Vagina (tissue), 2 donors: Measurements from ENCODE around the gene GFI1.
"Not testable (repeated sequence)": the region's sequence is repeated elsewhere in the genome, so short reads cannot be mapped to it uniquely, and the experiment has no call there.

ENCODE experiments used
- CTCF ChIP-seq, 3 experiments: fragments of 450-650 bp in 2 of 3; fragments of 200-600 bp in 1 of 3; sonication (generic) in 1 of 3; IDR thresholded peaks; one replicate each; pipeline ENCODE4 v1.5.1; 2017 to 2019; ENCODE audit warnings: antibody characterized with exemption in 3 of 3, mild to moderate bottlenecking in 2 of 3, moderate library complexity in 2 of 3
- POLR2A ChIP-seq, 2 donors: fragments of 450-650 bp; IDR thresholded peaks; one replicate each; pipeline ENCODE4 v1.6.1; 2017; ENCODE audit warnings: antibody characterized with exemption in 2 of 2, mild to moderate bottlenecking in 2 of 2, moderate library complexity in 2 of 2

- TF ChIP-seq CTCF, POLR2A (IDR thresholded peaks at IDR 0.05): not testable (repeated sequence)
These were observed 45.6 kb upstream of the GFI1 start for GRCh38 chr1:92532371-92532770.
